ENCODE results near the gene RFNG. TPM values are rescaled to one million over a fixed set of nuclear protein-coding genes. Genes with fewer than 3 reads are reported as not detected.

RFNG gene
- total RNA-seq, 4 donors from 2014 or later = 33.2 to 92.0 (median 48.8) TPM

DNA sequence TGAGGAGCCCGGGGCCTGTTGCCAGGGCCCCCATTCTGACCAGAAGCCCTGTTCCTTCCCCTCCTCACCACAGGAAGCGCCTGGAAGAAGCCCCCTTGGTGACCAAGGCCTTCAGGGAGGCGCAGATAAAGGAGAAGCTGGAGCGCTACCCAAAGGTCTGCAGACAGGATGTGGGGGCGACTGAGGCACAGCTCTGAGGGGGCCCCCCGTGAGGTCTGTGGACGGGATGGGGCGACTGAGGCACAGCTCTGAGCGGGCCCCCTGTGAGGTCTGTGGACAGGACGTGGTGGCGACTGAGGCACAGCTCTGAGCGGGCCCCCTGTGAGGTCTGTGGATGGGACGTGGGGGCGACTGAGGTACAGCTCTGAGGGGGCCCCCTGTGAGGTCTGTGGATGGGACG is 42.2 kb downstream of the RFNG start:
- Histone ChIP-seq H3K9me3 (no peaks in the 10 kb centered on the region), H3K4me1 (peaks cover 0 to 1% (median 0%) of the 10 kb centered on the region in 4 donors), H3K4me3 (no peak overlapping the region), H3K36me3 (no peaks in the 10 kb centered on the region), H3K27me3 (no peaks in the 10 kb centered on the region), H3K27ac (no peak overlapping the region)
- TF ChIP-seq EP300 (IDR thresholded peaks at IDR 0.05; ENCODE audit: low read depth) (no peak), POLR2A (IDR thresholded peaks at IDR 0.05) (no peak), POLR2AphosphoS5 (IDR thresholded peaks at IDR 0.05) (no peak)
- TF ChIP-seq, protein P1, sequence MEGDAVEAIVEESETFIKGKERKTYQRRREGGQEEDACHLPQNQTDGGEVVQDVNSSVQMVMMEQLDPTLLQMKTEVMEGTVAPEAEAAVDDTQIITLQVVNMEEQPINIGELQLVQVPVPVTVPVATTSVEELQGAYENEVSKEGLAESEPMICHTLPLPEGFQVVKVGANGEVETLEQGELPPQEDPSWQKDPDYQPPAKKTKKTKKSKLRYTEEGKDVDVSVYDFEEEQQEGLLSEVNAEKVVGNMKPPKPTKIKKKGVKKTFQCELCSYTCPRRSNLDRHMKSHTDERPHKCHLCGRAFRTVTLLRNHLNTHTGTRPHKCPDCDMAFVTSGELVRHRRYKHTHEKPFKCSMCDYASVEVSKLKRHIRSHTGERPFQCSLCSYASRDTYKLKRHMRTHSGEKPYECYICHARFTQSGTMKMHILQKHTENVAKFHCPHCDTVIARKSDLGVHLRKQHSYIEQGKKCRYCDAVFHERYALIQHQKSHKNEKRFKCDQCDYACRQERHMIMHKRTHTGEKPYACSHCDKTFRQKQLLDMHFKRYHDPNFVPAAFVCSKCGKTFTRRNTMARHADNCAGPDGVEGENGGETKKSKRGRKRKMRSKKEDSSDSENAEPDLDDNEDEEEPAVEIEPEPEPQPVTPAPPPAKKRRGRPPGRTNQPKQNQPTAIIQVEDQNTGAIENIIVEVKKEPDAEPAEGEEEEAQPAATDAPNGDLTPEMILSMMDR (IDR thresholded peaks at IDR 0.05) = no peak
- DNase-seq = no peak
- WGBS, 2 donors (ENCODE audit: low coverage in 1 of 2) = 76% methylated on average over 14 of the region's 15 CpGs; no CpG with 5 or more reads in 1 of the 2 donors
- in situ Hi-C loops (cut with MboI; ENCODE audit: low pct_ligation_motif_present in 1 of 4, low pct_unique_long_range_greater_than_20kb in 1 of 4, low sequenced_read_pairs in 3 of 4) = no loop called here
- intact Hi-C loops (cut with DNase I; ENCODE audit: low total_unique reads) = no loop called here

DNA sequence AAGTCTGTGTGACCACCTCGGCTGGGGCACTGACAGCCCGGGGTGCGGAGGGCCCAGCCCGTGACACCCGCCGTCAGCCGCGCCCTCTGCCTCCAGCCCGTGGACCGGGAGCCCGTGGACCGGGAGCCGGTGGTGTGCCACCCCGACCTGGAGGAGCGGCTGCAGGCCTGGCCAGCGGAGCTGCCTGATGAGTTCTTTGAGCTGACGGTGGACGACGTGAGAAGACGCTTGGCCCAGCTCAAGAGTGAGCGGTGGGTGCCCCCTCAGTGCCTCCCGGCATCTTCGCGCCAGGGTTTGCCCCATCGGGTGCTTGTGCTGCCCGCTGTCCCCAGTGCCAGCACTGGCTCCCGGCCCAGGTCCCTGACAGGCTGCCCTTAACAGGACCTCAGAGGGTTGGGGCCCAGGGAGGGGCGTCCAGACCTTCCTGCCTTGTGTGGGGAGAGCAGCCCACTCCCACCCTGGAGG is 42.6 kb downstream of the RFNG start:
- WGBS, 2 donors (ENCODE audit: low coverage in 1 of 2) = 94% methylated on average over 26 of the region's 28 CpGs; no CpG with 5 or more reads in 1 of the 2 donors
- Histone ChIP-seq H3K36me3 (no peaks in the 10 kb centered on the region), H3K9me3 (no peaks in the 10 kb centered on the region), H3K4me1 (peaks cover 0 to 6% (median 2%) of the 10 kb centered on the region in 4 donors), H3K27me3 (no peaks in the 10 kb centered on the region), H3K27ac (no peak overlapping the region), H3K4me3 (no peak overlapping the region)
- no peak for TF ChIP-seq EP300 (IDR thresholded peaks at IDR 0.05; ENCODE audit: low read depth)
- TF ChIP-seq POLR2A (IDR thresholded peaks at IDR 0.05) = no peak
- TF ChIP-seq, protein P1 (IDR thresholded peaks at IDR 0.05) = no peak
- TF ChIP-seq POLR2AphosphoS5 (IDR thresholded peaks at IDR 0.05) = no peak
- in situ Hi-C loops (cut with MboI; ENCODE audit: low pct_ligation_motif_present in 1 of 4, low pct_unique_long_range_greater_than_20kb in 1 of 4, low sequenced_read_pairs in 3 of 4) = no loop called here
- DNase-seq = no peak
- intact Hi-C loops (cut with DNase I; ENCODE audit: low total_unique reads) = no loop called here

DNA sequence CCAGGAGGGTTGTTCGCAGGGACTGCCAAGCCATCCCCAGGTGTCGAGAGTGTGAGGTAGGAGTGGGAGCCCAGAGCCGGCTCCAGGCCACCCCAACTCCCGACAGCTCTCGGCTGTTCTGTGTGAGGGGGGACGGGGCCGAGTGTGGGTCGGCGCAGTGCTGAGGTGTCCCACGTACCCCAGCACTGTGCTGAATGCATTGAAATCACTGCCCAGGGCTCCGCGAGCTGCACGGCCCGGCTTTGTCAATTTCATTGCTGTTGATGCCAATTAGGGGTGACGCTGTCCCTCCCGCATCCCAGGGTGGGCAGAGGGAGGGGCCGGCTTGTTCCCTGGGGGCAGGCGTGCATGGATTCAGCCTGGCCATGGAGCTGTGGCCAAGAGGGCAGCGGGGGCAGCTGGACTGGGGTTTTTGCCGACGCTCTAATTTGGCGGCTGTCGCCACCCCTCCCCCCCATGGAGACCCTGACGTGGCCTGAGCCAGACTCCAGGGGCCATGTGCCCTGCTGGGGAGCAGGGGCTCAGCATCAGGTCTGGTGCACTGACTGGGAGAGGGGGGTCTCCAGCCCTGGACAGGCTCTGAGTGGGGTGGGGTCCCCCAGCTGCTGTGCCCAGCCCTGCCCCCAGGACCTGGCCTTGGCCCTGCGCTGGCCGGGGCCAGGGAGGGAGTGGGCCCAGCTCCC is 43.2 kb downstream of the RFNG start:
- DNase-seq = no peak
- intact Hi-C loops (cut with DNase I; ENCODE audit: low total_unique reads) = no loop called here
- TF ChIP-seq POLR2AphosphoS5 (IDR thresholded peaks at IDR 0.05) = no peak
- TF ChIP-seq, protein P1 (IDR thresholded peaks at IDR 0.05) = no peak
- Histone ChIP-seq H3K4me1 (peaks cover 0 to 9% (median 4%) of the 10 kb centered on the region in 4 donors), H3K9me3 (no peaks in the 10 kb centered on the region), H3K36me3 (no peaks in the 10 kb centered on the region), H3K27me3 (no peaks in the 10 kb centered on the region), H3K27ac (no peak overlapping the region), H3K4me3 (no peak overlapping the region)
- WGBS, 2 donors (ENCODE audit: low coverage in 1 of 2) = 73 to 94% methylated on average over 4 to 23 of the region's 26 CpGs
- in situ Hi-C loops (cut with MboI; ENCODE audit: low pct_ligation_motif_present in 1 of 4, low pct_unique_long_range_greater_than_20kb in 1 of 4, low sequenced_read_pairs in 3 of 4) = no loop called here

DNA sequence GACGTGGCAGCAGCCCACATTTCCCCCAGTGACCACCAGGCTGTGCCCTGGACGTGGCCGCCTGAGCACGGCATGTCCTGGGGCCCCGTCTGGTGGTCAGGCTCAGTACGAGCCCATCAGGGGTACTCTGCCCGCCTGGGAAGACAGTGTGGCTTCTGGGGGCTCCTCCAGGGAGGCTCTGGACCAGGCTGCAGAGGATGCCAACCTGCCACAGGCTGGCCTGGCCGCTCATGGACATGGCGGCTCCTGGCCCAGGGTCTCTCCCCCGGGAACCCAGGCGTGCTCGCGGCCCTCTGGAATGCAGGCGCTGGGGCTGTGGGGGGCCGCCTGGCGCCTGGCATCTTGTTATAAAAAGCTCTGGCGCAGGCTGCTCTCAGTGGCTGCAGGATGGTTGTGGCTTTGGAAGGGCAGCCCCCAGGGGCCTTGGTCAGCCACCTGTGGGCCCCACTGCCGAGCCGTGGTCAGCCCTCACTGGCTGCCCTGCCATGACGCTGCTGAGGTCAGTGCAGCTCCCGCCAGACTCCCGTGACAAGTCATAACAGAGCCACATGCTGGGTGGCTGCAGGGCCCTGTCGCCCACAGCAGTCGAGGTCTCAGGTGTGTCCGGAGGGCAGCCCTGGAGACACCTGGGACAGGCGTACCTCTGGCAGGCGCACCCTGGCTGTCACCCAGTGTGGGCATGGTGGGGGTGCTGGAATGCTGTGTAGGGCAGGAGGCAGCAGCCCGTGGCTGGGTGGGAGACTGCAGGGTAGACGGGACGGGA is 43.9 kb downstream of the RFNG start:
- H3K36me3 ChIP-seq = no peaks in the 10 kb centered on the region
- no peak overlapping the region for H3K27ac ChIP-seq
- 85% methylated on average over 26 of the region's 30 CpGs; no CpG with 5 or more reads in 1 of the 2 donors for WGBS, 2 donors (ENCODE audit: low coverage in 1 of 2)
- no peak for TF ChIP-seq EP300 (IDR thresholded peaks at IDR 0.05; ENCODE audit: low read depth)
- TF ChIP-seq, protein P1 (IDR thresholded peaks at IDR 0.05) = no peak
- TF ChIP-seq POLR2A (IDR thresholded peaks at IDR 0.05) = no peak
- no peak for TF ChIP-seq POLR2AphosphoS5 (IDR thresholded peaks at IDR 0.05)
- H3K4me1 ChIP-seq = peaks cover 0 to 13% (median 5%) of the 10 kb centered on the region in 4 donors
- no peaks in the 10 kb centered on the region for H3K27me3 ChIP-seq
- DNase-seq = no peak
- no peak overlapping the region for H3K4me3 ChIP-seq
- H3K9me3 ChIP-seq = no peaks in the 10 kb centered on the region
- intact Hi-C loops (cut with DNase I; ENCODE audit: low total_unique reads) = no loop called here
- in situ Hi-C loops (cut with MboI; ENCODE audit: low pct_ligation_motif_present in 1 of 4, low pct_unique_long_range_greater_than_20kb in 1 of 4, low sequenced_read_pairs in 3 of 4) = no loop called here

All from transverse colon (tissue), 4 donors.